Stimulated activated naive CD8-positive, alpha-beta T cell treated with anti-CD3 and anti-CD28 coated beads, Interleukin-15, amount 100 ng/mL, for 72 hours (primary cell): ENCODE results near the gene RYR2.

Experiments used
- ATAC-seq: fragments of 150-1000 bp; cut with Tn5 transposase; 2 replicates; pipeline ENCODE4 v1.10.0; 2021; ENCODE audit warnings: mild to moderate bottlenecking, moderate library complexity
- DNase-seq, 2 donors: peaks; one replicate each; pipeline ENCODE4 v3.0.0; 2021 to 2022
- H3K27ac Mint-ChIP-seq, 2 donors: one replicate each; pipeline ENCODE4 v1.8.0; 2022; ENCODE audit warnings: mild to moderate bottlenecking in 2 of 2, mixed read lengths in 2 of 2, moderate library complexity in 2 of 2
- H3K27me3 Mint-ChIP-seq: one replicate; pipeline ENCODE4 v1.8.0; 2022; ENCODE audit warnings: mixed read lengths
- H3K4me1 Mint-ChIP-seq: one replicate; pipeline ENCODE4 v1.8.0; 2022; ENCODE audit warnings: mild to moderate bottlenecking, mixed read lengths
- H3K4me3 Mint-ChIP-seq, 2 donors: one replicate each; pipeline ENCODE4 v1.8.0; 2022; ENCODE audit warnings: mild to moderate bottlenecking in 2 of 2, mixed read lengths in 2 of 2, moderate library complexity in 1 of 2
- H3K9me3 Mint-ChIP-seq, 2 donors: one replicate each; pipeline ENCODE4 v1.8.0; 2022; ENCODE audit warnings: mixed read lengths in 2 of 2

The RYR2 gene

GRCh38 chr1:237760951-237761350 is 719.0 kb downstream of the RYR2 start:
- DNase-seq (no peak), ATAC-seq (no peak)
- Mint-ChIP-seq H3K9me3 (peaks cover 3 to 7% of the 10 kb centered on the region in 2 donors), H3K4me1 (no peaks in the 10 kb centered on the region), H3K27ac (no peak overlapping the region), H3K27me3 (no peaks in the 10 kb centered on the region), H3K4me3 (no peak overlapping the region)

DNA sequence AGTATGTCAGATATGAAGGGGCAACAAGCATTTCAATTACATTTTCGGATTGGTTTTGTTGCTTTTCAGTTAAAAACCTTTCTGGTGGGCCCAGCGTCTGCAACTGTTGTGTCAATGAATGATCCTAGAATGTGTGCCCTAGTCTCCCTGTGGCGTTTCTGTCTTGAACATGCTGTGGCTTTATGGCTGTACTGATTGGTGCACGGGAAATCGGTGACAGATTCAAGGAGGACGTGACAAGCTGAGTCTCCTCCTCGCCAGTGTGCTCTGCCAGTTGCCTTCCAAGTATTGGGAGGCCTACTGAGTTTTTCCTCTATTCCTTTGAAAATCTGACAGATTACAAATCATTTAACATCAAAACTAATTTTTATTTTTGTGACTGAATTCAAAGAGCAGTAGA is 721.2 kb downstream of the RYR2 start:
- Mint-ChIP-seq H3K27me3 (no peaks in the 10 kb centered on the region), H3K9me3 (peaks cover 3 to 7% of the 10 kb centered on the region in 2 donors), H3K27ac (no peak overlapping the region), H3K4me1 (no peaks in the 10 kb centered on the region), H3K4me3 (no peak overlapping the region)
- DNase-seq (no peak), ATAC-seq (no peak)

GRCh38 chr1:237763751-237764150 is 721.8 kb downstream of the RYR2 start:
- Mint-ChIP-seq H3K27me3 (no peaks in the 10 kb centered on the region), H3K9me3 (peaks cover 3 to 7% of the 10 kb centered on the region in 2 donors), H3K4me1 (no peaks in the 10 kb centered on the region), H3K27ac (no peak overlapping the region), H3K4me3 (no peak overlapping the region)
- no peak for ATAC-seq
- no peak for DNase-seq

GRCh38 chr1:237769916-237770315 is 727.9 kb downstream of the RYR2 start:
- H3K4me3 Mint-ChIP-seq: no peak overlapping the region
- no peaks in the 10 kb centered on the region for H3K9me3 Mint-ChIP-seq
- no peaks in the 10 kb centered on the region for H3K27me3 Mint-ChIP-seq
- H3K4me1 Mint-ChIP-seq: no peaks in the 10 kb centered on the region
- no peak overlapping the region for H3K27ac Mint-ChIP-seq
- ATAC-seq: no peak
- DNase-seq: no peak

DNA sequence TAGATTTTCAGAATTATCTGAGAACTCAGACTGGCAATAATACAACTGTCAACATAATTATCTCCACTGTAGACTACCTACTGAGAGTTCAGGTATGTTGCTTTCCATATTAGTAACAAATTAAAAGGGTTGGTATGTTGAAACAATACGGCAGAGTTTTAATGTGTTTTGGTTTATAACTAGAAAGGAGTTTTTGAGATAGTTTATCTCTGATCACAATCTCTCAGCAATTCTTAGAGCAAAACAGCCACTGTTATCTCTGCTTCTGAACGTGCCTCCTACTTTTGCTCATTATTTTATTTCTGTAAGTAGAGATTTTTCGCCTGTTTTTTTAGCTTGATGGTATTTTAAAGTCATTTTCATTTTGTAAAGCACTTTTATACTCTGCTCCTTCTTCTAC is 730.0 kb downstream of the RYR2 start:
- no peak overlapping the region for H3K4me3 Mint-ChIP-seq
- no peaks in the 10 kb centered on the region for H3K4me1 Mint-ChIP-seq
- H3K27me3 Mint-ChIP-seq: no peaks in the 10 kb centered on the region
- ATAC-seq (no peak), DNase-seq (no peak)
- H3K27ac Mint-ChIP-seq: no peak overlapping the region
- no peaks in the 10 kb centered on the region for H3K9me3 Mint-ChIP-seq

DNA sequence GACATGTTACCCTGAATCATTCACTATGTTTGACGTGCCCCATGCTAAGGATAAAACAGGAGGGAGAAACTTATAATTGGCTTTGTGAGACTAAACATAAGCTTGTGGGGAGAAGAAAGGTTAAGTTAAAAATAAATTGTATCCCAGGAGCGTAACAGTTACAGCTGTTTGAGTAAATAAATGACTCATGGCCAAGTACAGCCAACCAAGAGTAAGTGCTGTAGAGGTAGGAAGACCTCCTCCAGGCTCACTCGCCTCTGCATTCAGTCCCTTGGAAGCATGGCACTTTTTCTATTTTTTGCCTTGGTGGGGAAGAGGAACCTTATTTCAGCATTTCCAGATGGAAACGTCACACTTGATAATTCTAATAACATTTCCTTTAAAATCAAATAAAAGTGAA is 732.3 kb downstream of the RYR2 start:
- Mint-ChIP-seq H3K27ac (no peak overlapping the region), H3K9me3 (no peaks in the 10 kb centered on the region), H3K27me3 (no peaks in the 10 kb centered on the region), H3K4me1 (no peaks in the 10 kb centered on the region), H3K4me3 (no peak overlapping the region)
- ATAC-seq (no peak), DNase-seq (no peak)

- ATAC-seq: no peak
- H3K27ac Mint-ChIP-seq: no peak overlapping the region
- no peaks in the 10 kb centered on the region for H3K27me3 Mint-ChIP-seq
- no peaks in the 10 kb centered on the region for H3K9me3 Mint-ChIP-seq
- DNase-seq: no peak
- no peaks in the 10 kb centered on the region for H3K4me1 Mint-ChIP-seq
- no peak overlapping the region for H3K4me3 Mint-ChIP-seq
Observed at GRCh38 chr1:237779356-237779755, 737.4 kb downstream of the RYR2 start.

DNA sequence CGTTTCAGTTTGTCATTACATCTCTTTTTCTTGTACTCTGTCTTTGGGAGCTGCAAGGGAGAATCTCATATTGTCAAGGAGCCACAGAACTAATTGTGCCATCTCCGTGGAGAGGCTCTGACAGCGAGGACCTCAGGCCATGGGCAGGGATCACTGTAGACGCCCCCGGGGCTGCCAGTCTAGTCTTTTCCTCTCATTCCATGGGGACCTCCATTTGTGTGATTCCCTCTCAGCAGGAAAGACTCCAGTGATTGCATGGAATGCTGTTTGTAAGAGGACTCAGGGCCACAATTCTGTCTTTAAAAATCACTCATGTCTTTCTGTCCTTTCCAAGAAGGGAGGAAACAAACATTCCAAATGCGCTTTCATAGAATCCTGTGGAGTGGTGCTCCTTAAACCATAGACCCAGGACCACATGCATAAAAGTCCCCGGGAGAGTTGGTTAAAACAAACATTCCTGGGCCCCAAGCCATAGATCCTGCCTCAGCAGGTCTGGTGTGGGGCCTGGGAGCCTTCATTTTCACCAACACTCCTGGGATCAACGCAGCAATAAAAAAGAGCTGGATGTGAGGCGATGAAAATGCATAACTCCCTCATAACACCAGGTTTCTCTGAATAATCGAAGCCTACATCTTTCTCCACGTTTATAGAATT is 744.2 kb downstream of the RYR2 start:
- DNase-seq: no peak
- Mint-ChIP-seq H3K27me3 (no peaks in the 10 kb centered on the region), H3K27ac (no peak overlapping the region), H3K9me3 (no peaks in the 10 kb centered on the region), H3K4me3 (no peak overlapping the region), H3K4me1 (no peaks in the 10 kb centered on the region)
- ATAC-seq: no peak

DNA sequence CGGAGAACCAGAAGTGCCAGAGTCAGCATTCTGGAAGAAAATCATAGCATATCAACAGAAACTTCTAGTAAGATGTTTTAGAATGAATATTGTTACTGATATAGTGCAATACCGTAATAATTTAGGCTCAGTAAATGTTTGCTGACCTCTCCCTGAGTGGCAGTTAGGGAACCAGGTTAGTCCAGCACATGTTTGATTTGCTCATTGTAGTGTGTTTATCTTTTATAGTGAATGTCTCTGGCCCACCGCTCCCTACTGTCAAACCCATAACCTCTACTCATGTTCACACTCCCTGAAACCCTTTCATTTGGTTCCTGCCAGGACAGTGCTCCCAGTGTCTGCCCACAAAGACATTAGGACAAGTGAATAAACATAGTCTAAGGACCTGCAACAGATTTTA is 746.1 kb downstream of the RYR2 start:
- H3K9me3 Mint-ChIP-seq: no peaks in the 10 kb centered on the region
- H3K27me3 Mint-ChIP-seq: no peaks in the 10 kb centered on the region
- ATAC-seq: no peak
- no peak for DNase-seq
- no peak overlapping the region for H3K27ac Mint-ChIP-seq
- no peaks in the 10 kb centered on the region for H3K4me1 Mint-ChIP-seq
- no peak overlapping the region for H3K4me3 Mint-ChIP-seq

- Mint-ChIP-seq H3K4me3 (no peak overlapping the region), H3K27ac (no peak overlapping the region), H3K9me3 (no peaks in the 10 kb centered on the region), H3K27me3 (no peaks in the 10 kb centered on the region), H3K4me1 (no peaks in the 10 kb centered on the region)
- DNase-seq (no peak), ATAC-seq (no peak)
Observed at GRCh38 chr1:237789619-237790018, 747.6 kb downstream of the RYR2 start.

GRCh38 chr1:237791592-237791991 is 749.6 kb downstream of the RYR2 start:
- H3K4me1 Mint-ChIP-seq: no peaks in the 10 kb centered on the region
- no peak overlapping the region for H3K4me3 Mint-ChIP-seq
- DNase-seq (no peak), ATAC-seq (no peak)
- no peaks in the 10 kb centered on the region for H3K9me3 Mint-ChIP-seq
- H3K27ac Mint-ChIP-seq: no peak overlapping the region
- H3K27me3 Mint-ChIP-seq: no peaks in the 10 kb centered on the region

- Mint-ChIP-seq H3K9me3 (no peaks in the 10 kb centered on the region), H3K27me3 (no peaks in the 10 kb centered on the region), H3K4me3 (no peak overlapping the region), H3K27ac (no peak overlapping the region), H3K4me1 (no peaks in the 10 kb centered on the region)
- DNase-seq: no peak
- no peak for ATAC-seq
Observed at GRCh38 chr1:237792149-237792548, 750.2 kb downstream of the RYR2 start.

GRCh38 chr1:237792726-237793125 is 750.7 kb downstream of the RYR2 start:
- no peaks in the 10 kb centered on the region for H3K4me1 Mint-ChIP-seq
- no peak for ATAC-seq
- no peak overlapping the region for H3K27ac Mint-ChIP-seq

GRCh38 chr1:237794071-237794470 is 752.1 kb downstream of the RYR2 start:
- H3K27me3 Mint-ChIP-seq: no peaks in the 10 kb centered on the region
- H3K27ac Mint-ChIP-seq: no peak overlapping the region

More at GRCh38 chr1:237792726-237793125, 750.7 kb downstream of the RYR2 start:
- Mint-ChIP-seq H3K27me3 (no peaks in the 10 kb centered on the region), H3K4me3 (no peak overlapping the region), H3K9me3 (no peaks in the 10 kb centered on the region)
- DNase-seq: no peak

DNA sequence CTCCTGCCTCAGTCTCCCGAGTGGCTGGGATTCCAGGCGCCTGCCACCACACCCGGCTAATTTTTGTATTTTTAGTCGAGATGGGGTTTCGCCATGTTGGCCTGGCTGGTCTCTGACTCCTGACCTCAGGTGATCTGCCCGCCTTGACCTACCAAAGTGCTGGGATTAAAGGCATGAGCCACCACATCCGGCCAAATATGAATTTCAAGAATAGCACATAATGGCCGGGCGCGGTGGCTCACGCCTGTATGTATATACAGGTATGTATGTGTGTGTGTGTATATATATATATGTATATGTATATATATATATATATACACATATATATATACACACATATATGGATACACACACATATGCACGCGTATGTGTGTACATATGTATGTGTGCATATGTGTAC is 753.6 kb downstream of the RYR2 start:
- H3K27ac Mint-ChIP-seq: no peak overlapping the region
- H3K27me3 Mint-ChIP-seq: no peaks in the 10 kb centered on the region
- no peaks in the 10 kb centered on the region for H3K9me3 Mint-ChIP-seq
- H3K4me3 Mint-ChIP-seq: no peak overlapping the region
- H3K4me1 Mint-ChIP-seq: no peaks in the 10 kb centered on the region
- DNase-seq: no peak
- ATAC-seq: no peak

More at GRCh38 chr1:237794071-237794470, 752.1 kb downstream of the RYR2 start:
- Mint-ChIP-seq H3K9me3 (no peaks in the 10 kb centered on the region), H3K4me3 (no peak overlapping the region), H3K4me1 (no peaks in the 10 kb centered on the region)
- ATAC-seq (no peak), DNase-seq (no peak)

DNA sequence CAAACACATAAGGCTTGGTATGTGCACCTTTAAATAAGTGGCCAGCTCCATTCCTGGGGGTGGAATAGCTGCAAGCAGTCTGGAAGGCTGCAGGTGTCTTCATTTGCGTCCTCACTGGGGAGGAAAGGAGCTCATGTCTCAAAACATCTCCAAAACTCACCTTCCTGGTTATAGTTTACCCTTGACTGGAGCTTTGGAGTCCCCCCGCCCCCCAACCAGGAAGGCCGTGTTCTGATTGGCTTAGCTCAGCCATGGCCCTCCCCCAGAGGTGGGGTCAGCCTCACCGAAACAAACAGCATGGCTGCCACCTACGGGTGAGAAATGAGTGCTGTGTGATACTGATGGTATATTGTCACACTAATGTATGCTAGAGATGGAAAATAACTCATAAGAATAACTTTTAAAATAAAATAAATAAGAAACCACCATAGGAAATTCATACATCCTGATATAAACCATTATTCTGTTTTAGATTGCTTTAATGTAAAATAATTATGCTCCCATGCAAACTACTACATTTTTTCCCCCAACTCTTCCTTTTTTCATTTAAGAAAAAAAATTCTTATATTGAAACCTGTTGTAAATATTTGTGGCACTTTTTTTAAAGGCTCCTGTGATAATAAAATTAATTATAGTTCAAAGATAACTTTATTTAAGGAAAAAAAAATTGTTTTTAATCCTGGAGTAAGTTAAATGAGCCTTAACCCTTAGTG is 757.9 kb downstream of the RYR2 start:
- Mint-ChIP-seq H3K4me1 (no peaks in the 10 kb centered on the region), H3K27ac (no peak overlapping the region), H3K9me3 (no peaks in the 10 kb centered on the region), H3K27me3 (no peaks in the 10 kb centered on the region), H3K4me3 (no peak overlapping the region)
- peak; percentile 84 for ATAC-seq
- DNase-seq: peak; percentile 5 to 18

DNA sequence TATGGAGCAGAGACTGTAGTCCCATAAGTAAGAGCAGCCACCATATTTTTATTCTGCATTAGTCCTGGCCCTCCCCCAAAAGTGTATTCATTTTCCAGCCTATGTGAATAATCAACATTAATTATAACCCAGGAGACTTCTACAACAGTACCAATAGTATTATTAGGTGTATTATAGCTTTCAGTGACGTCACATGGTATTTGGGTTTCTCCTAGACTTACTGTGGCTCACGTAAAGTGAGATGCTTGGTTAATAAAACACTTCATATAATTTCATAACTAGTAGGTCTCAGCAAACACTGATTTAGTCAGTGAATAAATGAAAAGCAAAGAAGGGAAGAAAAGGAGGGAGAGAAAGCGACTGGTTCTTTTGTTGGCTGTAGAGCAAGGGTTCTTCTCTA is 762.5 kb downstream of the RYR2 start:
- ATAC-seq: no peak
- no peak for DNase-seq
- Mint-ChIP-seq H3K4me1 (no peaks in the 10 kb centered on the region), H3K27me3 (no peaks in the 10 kb centered on the region), H3K27ac (no peak overlapping the region), H3K4me3 (no peak overlapping the region), H3K9me3 (no peaks in the 10 kb centered on the region)
